Measurements from ENCODE around the gene NMRK1.

Gene NMRK1

GRCh38 chr9:75104607-75105006 is 16.7 kb upstream of the NMRK1 start:
- H3K4me3 ChIP-seq (ENCODE audit: low read depth, low read length), result no peak overlapping the region
- no peak for DNase-seq (ENCODE audit: low read depth)
- no peak for TF ChIP-seq CTCF (conservative IDR thresholded peaks at IDR 0.05; ENCODE audit: low read depth, low read length)

- H3K4me3 ChIP-seq (ENCODE audit: low read depth, low read length), result no peak overlapping the region
- no peak for DNase-seq (ENCODE audit: low read depth)
- no peak for TF ChIP-seq CTCF (conservative IDR thresholded peaks at IDR 0.05; ENCODE audit: low read depth, low read length)
Measured at GRCh38 chr9:75102177-75102790, 14.3 kb upstream of the NMRK1 start.

- no peak for TF ChIP-seq CTCF (conservative IDR thresholded peaks at IDR 0.05; ENCODE audit: low read depth, low read length)
- no peak for DNase-seq (ENCODE audit: low read depth)
- no peak overlapping the region for H3K4me3 ChIP-seq (ENCODE audit: low read depth, low read length)
Measured at GRCh38 chr9:75101004-75101588, 13.1 kb upstream of the NMRK1 start.

GRCh38 chr9:75096796-75097195 is 8.8 kb upstream of the NMRK1 start:
- no peak for TF ChIP-seq CTCF (conservative IDR thresholded peaks at IDR 0.05; ENCODE audit: low read depth, low read length)
- DNase-seq (ENCODE audit: low read depth), result no peak
- no peak overlapping the region for H3K4me3 ChIP-seq (ENCODE audit: low read depth, low read length)

- no peak overlapping the region for H3K4me3 ChIP-seq (ENCODE audit: low read depth, low read length)
- DNase-seq (ENCODE audit: low read depth), result no peak
- no peak for TF ChIP-seq CTCF (conservative IDR thresholded peaks at IDR 0.05; ENCODE audit: low read depth, low read length)
Measured at GRCh38 chr9:75092766-75093165, 4.8 kb upstream of the NMRK1 start.

GRCh38 chr9:75090579-75090978 is 2.6 kb upstream of the NMRK1 start:
- TF ChIP-seq CTCF (conservative IDR thresholded peaks at IDR 0.05; ENCODE audit: low read depth, low read length), result no peak
- H3K4me3 ChIP-seq (ENCODE audit: low read depth, low read length), result no peak overlapping the region
- DNase-seq (ENCODE audit: low read depth), result no peak

- H3K4me3 ChIP-seq (ENCODE audit: low read depth, low read length), result peak overlapping the region; percentile 97
- no peak for DNase-seq (ENCODE audit: low read depth)
- TF ChIP-seq CTCF (conservative IDR thresholded peaks at IDR 0.05; ENCODE audit: low read depth, low read length), result no peak
Measured at GRCh38 chr9:75089373-75089766, 1.4 kb upstream of the NMRK1 start.

Measured in choroid plexus epithelial cell (primary cell).